GM23338 (cell line): ENCODE results near the gene KDM4C. TPM values are rescaled to one million over a fixed set of nuclear protein-coding genes. Genes with fewer than 3 reads are reported as not detected.

ENCODE experiments used
- ATAC-seq: fragments of 200-7000 bp; cut with Tn5 transposase; 3 replicates; pipeline ENCODE4 v1.9.1; 2020
- DNase-seq: peaks from one replicate; pipeline ENCODE4 v3.0.0-alpha.2; 2015; ENCODE audit warnings: low spot score
- H2AFZ ChIP-seq: fragments of 200-600 bp; sonication (generic); 2 replicates; pipeline ENCODE4 v1.8.0; 2016; ENCODE audit warnings: antibody characterized with exemption, mild to moderate bottlenecking, moderate library complexity
- H3F3A ChIP-seq: fragments of 200-600 bp; sonication (generic); replicated peaks from 2 replicates; pipeline ENCODE4 v1.8.0; 2017; ENCODE audit warnings: antibody characterized with exemption, mixed run types, low read depth
- H3K27ac ChIP-seq: fragments of 200-600 bp; sonication (generic); 2 replicates; pipeline ENCODE4 v1.6.1; 2016; ENCODE audit warnings: low read depth
- H3K27me3 ChIP-seq: fragments of 200-600 bp; sonication (generic); 2 replicates; pipeline ENCODE4 v1.8.0; 2016; ENCODE audit warnings: mild to moderate bottlenecking, mixed run types, moderate library complexity; ENCODE audit not compliant: insufficient read depth
- H3K36me3 ChIP-seq: fragments of 200-600 bp; sonication (generic); 2 replicates; pipeline ENCODE4 v1.8.0; 2016; ENCODE audit warnings: mild to moderate bottlenecking; ENCODE audit not compliant: insufficient read depth
- H3K4me1 ChIP-seq: fragments of 200-600 bp; sonication (generic); 2 replicates; pipeline ENCODE4 v1.8.0; 2016; ENCODE audit warnings: mild to moderate bottlenecking, moderate library complexity; ENCODE audit not compliant: insufficient read depth
- H3K4me2 ChIP-seq: fragments of 200-600 bp; sonication (generic); 2 replicates; pipeline ENCODE4 v1.7.1; 2017; ENCODE audit warnings: mixed run types
- H3K4me3 ChIP-seq: fragments of 200-600 bp; sonication (generic); 2 replicates; pipeline ENCODE4 v1.6.1; 2016; ENCODE audit warnings: mixed run types
- H3K79me2 ChIP-seq: fragments of 200-600 bp; sonication (generic); replicated peaks from 2 replicates; pipeline ENCODE4 v1.8.0; 2017; ENCODE audit warnings: mild to moderate bottlenecking; ENCODE audit not compliant: insufficient read depth
- H3K9me2 ChIP-seq: fragments of 200-600 bp; sonication (generic); 2 replicates; pipeline ENCODE4 v1.8.0; 2017; ENCODE audit not compliant: insufficient read depth
- H4K20me1 ChIP-seq: fragments of 200-600 bp; sonication (generic); replicated peaks from 2 replicates; pipeline ENCODE4 v1.8.0; 2017; ENCODE audit warnings: mild to moderate bottlenecking; ENCODE audit not compliant: insufficient read depth
- H3K27ac Mint-ChIP-seq: 2 replicates; pipeline ENCODE4 v1.8.0; 2020; ENCODE audit warnings: inconsistent platforms, mild to moderate bottlenecking, moderate library complexity, mixed read lengths
- H3K27me3 Mint-ChIP-seq: 3 replicates; pipeline ENCODE4 v1.8.0; 2022; ENCODE audit warnings: low read depth, mild to moderate bottlenecking, moderate library complexity, mixed read lengths, inconsistent platforms; ENCODE audit not compliant: insufficient read depth, poor library complexity
- H3K36me3 Mint-ChIP-seq: 3 replicates; pipeline ENCODE4 v1.8.0; 2021; ENCODE audit warnings: low read depth, mild to moderate bottlenecking, inconsistent platforms, moderate library complexity, mixed read lengths
- H3K4me1 Mint-ChIP-seq: 3 replicates; pipeline ENCODE4 v1.8.0; 2020; ENCODE audit warnings: mild to moderate bottlenecking, inconsistent platforms, mixed read lengths
- H3K4me3 Mint-ChIP-seq: 3 replicates; pipeline ENCODE4 v1.8.0; 2021; ENCODE audit warnings: moderate library complexity, mild to moderate bottlenecking, inconsistent platforms, mixed read lengths
- H3K9me3 Mint-ChIP-seq: 3 replicates; pipeline ENCODE4 v1.8.0; 2020; ENCODE audit warnings: moderate library complexity, mild to moderate bottlenecking, inconsistent platforms, mixed read lengths
- CREB1 ChIP-seq: fragments of 250-450 bp; sonication (Bioruptor Pico); IDR thresholded peaks from 2 replicates; pipeline ENCODE4 v1.5.0; 2020; ENCODE audit warnings: low read depth, mild to moderate bottlenecking, moderate library complexity
- EZH2 ChIP-seq: fragments of 200-600 bp; sonication (generic); IDR thresholded peaks from one replicate; pipeline ENCODE4 v1.8.0; 2017; ENCODE audit warnings: antibody characterized with exemption, mild to moderate bottlenecking, low read depth; ENCODE audit not compliant: unreplicated experiment
- EZH2phosphoT487 ChIP-seq: fragments of 200-600 bp; sonication (generic); IDR thresholded peaks from one replicate; pipeline ENCODE4 v1.8.1; 2018; ENCODE audit warnings: antibody characterized with exemption; ENCODE audit not compliant: unreplicated experiment
- NANOG ChIP-seq: IDR thresholded peaks from 2 replicates; pipeline ENCODE4 v1.6.1; 2016; ENCODE audit warnings: antibody characterized with exemption, borderline replicate concordance
- POLR2AphosphoS5 ChIP-seq: IDR thresholded peaks from 2 replicates; pipeline ENCODE4 v1.6.1; 2016; ENCODE audit warnings: antibody characterized with exemption, low read depth
- STAT1 ChIP-seq: IDR thresholded peaks from one replicate; pipeline ENCODE4 v1.6.1; 2016; ENCODE audit warnings: antibody characterized with exemption; ENCODE audit not compliant: unreplicated experiment
- polyA plus RNA-seq: library from polyadenylated mRNA; unstranded; fragments of >200 nt; fragmentation: Nextera tagmentation; extraction: Ambion mirVana; gene quantifications from 2 replicates; pipeline ENCODE4 v1.2.1, GENCODE V29; 2016
- total RNA-seq: library from RNA; depleted of rRNA; stranded (reverse); fragments of >200 nt; shearing (Covaris generic); gene quantifications from 2 replicates; pipeline ENCODE4 v1.2.3, GENCODE V29; 2014
- TF ChIP-seq, protein P1 (sequence below): fragments of 250-450 bp; sonication (Bioruptor Pico); IDR thresholded peaks from 2 replicates; pipeline ENCODE4 v1.5.0; 2020; ENCODE audit warnings: mild to moderate bottlenecking, moderate library complexity
- TF ChIP-seq, protein P2 (sequence below), 2 experiments: fragments of 200-600 bp in 1 of 2; sonication (generic) in 1 of 2; conservative IDR thresholded peaks; 2 replicates each; pipeline versions ENCODE4 v1.5.1 to v1.6.1; 2016 to 2017; ENCODE audit warnings: antibody characterized with exemption in 2 of 2, low read depth in 2 of 2, mild to moderate bottlenecking in 2 of 2, moderate library complexity in 1 of 2

KDM4C gene
- total and polyA plus RNA-seq, 2 experiments from 2014 or later: 12.0 to 43.8 TPM

DNA sequence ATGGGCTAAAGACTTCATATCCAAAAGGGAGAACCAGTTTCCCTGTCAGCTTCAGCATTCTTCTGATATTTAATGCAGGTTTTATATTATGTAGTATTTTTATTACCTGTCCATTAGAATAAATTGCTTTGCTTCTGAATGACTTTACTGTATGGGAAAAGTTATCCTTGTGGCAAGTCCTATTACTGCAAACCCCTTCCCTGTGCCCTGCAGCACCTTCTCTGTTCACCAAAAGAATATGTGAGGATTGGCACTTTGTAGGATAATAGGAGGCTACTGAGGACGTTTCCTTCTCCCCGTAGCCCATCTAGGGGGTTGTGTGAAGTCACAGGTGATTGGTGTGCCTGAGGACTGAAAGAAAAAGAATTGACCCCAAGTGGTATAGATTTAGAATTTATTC is 296.1 kb downstream of the KDM4C start (continued):
- TF ChIP-seq, protein P1, sequence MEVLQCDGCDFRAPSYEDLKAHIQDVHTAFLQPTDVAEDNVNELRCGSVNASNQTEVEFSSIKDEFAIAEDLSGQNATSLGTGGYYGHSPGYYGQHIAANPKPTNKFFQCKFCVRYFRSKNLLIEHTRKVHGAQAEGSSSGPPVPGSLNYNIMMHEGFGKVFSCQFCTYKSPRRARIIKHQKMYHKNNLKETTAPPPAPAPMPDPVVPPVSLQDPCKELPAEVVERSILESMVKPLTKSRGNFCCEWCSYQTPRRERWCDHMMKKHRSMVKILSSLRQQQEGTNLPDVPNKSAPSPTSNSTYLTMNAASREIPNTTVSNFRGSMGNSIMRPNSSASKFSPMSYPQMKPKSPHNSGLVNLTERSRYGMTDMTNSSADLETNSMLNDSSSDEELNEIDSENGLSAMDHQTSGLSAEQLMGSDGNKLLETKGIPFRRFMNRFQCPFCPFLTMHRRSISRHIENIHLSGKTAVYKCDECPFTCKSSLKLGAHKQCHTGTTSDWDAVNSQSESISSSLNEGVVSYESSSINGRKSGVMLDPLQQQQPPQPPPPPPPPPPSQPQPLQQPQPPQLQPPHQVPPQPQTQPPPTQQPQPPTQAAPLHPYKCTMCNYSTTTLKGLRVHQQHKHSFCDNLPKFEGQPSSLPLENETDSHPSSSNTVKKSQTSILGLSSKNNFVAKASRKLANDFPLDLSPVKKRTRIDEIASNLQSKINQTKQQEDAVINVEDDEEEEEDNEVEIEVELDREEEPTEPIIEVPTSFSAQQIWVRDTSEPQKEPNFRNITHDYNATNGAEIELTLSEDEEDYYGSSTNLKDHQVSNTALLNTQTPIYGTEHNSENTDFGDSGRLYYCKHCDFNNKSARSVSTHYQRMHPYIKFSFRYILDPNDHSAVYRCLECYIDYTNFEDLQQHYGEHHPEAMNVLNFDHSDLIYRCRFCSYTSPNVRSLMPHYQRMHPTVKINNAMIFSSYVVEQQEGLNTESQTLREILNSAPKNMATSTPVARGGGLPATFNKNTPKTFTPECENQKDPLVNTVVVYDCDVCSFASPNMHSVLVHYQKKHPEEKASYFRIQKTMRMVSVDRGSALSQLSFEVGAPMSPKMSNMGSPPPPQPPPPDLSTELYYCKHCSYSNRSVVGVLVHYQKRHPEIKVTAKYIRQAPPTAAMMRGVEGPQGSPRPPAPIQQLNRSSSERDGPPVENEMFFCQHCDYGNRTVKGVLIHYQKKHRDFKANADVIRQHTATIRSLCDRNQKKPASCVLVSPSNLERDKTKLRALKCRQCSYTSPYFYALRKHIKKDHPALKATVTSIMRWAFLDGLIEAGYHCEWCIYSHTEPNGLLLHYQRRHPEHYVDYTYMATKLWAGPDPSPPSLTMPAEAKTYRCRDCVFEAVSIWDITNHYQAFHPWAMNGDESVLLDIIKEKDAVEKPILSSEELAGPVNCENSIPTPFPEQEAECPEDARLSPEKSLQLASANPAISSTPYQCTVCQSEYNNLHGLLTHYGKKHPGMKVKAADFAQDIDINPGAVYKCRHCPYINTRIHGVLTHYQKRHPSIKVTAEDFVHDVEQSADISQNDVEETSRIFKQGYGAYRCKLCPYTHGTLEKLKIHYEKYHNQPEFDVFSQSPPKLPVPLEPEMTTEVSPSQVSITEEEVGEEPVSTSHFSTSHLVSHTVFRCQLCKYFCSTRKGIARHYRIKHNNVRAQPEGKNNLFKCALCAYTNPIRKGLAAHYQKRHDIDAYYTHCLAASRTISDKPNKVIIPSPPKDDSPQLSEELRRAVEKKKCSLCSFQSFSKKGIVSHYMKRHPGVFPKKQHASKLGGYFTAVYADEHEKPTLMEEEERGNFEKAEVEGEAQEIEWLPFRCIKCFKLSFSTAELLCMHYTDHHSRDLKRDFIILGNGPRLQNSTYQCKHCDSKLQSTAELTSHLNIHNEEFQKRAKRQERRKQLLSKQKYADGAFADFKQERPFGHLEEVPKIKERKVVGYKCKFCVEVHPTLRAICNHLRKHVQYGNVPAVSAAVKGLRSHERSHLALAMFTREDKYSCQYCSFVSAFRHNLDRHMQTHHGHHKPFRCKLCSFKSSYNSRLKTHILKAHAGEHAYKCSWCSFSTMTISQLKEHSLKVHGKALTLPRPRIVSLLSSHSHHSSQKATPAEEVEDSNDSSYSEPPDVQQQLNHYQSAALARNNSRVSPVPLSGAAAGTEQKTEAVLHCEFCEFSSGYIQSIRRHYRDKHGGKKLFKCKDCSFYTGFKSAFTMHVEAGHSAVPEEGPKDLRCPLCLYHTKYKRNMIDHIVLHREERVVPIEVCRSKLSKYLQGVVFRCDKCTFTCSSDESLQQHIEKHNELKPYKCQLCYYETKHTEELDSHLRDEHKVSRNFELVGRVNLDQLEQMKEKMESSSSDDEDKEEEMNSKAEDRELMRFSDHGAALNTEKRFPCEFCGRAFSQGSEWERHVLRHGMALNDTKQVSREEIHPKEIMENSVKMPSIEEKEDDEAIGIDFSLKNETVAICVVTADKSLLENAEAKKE (CRISPR knock-in tag): no peak
- TF ChIP-seq CREB1 (CRISPR knock-in tag) (no peak), STAT1 (no peak), NANOG (no peak), EZH2phosphoT487 (no peak), EZH2 (no peak), POLR2AphosphoS5 (no peak)

GRCh38 chr9:7055171-7055903 is 297.6 kb downstream of the KDM4C start:
- Histone ChIP-seq H2AFZ (no peak overlapping the region), H3F3A (no peaks in the 10 kb centered on the region), H3K4me2 (no peak overlapping the region), H3K4me3 (no peak overlapping the region), H4K20me1 (no peaks in the 10 kb centered on the region), H3K9me2 (no peaks in the 10 kb centered on the region), H3K27me3 (no peaks in the 10 kb centered on the region), H3K27ac (0 out of 2 replicates have a peak overlapping the region, but pooled peaks have one; percentile 5), H3K36me3 (no peaks in the 10 kb centered on the region), H3K4me1 (peaks cover 24% of the 10 kb centered on the region), H3K79me2 (no peaks in the 10 kb centered on the region)
- H3K9me3 Mint-ChIP-seq: no peaks in the 10 kb centered on the region
- H3K27ac Mint-ChIP-seq: no peak overlapping the region
- no peak overlapping the region for H3K4me3 Mint-ChIP-seq
- H3K27me3 Mint-ChIP-seq: no peaks in the 10 kb centered on the region
- ATAC-seq: no peak
- DNase-seq: no peak
- peaks cover 30% of the 10 kb centered on the region for H3K4me1 Mint-ChIP-seq
- no peaks in the 10 kb centered on the region for H3K36me3 Mint-ChIP-seq
- TF ChIP-seq EZH2phosphoT487 (no peak), STAT1 (no peak)
- TF ChIP-seq, protein P2, sequence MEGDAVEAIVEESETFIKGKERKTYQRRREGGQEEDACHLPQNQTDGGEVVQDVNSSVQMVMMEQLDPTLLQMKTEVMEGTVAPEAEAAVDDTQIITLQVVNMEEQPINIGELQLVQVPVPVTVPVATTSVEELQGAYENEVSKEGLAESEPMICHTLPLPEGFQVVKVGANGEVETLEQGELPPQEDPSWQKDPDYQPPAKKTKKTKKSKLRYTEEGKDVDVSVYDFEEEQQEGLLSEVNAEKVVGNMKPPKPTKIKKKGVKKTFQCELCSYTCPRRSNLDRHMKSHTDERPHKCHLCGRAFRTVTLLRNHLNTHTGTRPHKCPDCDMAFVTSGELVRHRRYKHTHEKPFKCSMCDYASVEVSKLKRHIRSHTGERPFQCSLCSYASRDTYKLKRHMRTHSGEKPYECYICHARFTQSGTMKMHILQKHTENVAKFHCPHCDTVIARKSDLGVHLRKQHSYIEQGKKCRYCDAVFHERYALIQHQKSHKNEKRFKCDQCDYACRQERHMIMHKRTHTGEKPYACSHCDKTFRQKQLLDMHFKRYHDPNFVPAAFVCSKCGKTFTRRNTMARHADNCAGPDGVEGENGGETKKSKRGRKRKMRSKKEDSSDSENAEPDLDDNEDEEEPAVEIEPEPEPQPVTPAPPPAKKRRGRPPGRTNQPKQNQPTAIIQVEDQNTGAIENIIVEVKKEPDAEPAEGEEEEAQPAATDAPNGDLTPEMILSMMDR (conservative IDR thresholded peaks at IDR 0.05; ENCODE audit: low read depth in 2 of 2): no peak
